ENCODE data around the gene XIRP1.

Gene XIRP1

DNA sequence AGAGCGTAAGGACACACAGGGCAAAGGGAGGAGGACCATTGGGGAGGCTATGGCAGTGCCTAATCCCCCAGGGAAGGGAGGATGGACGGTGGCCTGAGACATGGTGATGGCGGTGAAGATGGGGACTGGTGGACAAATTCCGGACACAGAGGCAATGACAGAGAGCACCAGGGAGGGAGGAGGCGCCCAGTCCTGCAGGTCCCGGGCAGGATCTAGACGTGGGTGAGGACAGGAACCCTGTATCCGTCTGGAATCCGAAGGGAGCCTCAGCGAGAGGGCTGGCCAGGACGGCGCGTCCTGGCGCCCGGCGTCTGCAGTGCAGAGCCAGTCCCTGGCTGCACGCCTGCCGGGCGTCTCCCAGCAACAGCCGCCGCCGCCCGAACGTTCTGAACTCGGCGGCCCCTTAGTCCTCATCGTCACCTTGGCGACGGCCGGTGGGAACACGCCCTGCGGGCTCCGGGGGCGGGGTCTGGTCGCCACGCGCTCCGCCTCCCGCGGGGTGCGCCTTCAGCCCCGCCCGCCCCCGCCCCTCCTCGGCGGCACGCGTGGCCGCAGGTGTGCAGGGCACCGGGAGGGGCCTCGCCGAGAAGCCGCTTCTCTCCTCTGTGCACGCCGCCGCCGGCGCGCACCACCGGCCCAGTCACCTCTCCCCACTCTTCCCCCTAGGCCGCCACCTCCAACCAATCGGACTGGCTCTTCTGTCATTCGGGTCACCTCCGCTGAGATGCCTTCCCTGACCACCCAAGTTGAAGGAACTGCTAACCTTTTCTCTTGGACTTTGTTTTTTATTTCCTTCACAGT lies 11.6 kb downstream of the XIRP1 start:
- peak overlapping the region; percentile 53 for H3K4me3 ChIP-seq (ENCODE audit: low read length)
- no peak for DNase-seq (ENCODE audit: low read depth)
- TF ChIP-seq, protein P1, sequence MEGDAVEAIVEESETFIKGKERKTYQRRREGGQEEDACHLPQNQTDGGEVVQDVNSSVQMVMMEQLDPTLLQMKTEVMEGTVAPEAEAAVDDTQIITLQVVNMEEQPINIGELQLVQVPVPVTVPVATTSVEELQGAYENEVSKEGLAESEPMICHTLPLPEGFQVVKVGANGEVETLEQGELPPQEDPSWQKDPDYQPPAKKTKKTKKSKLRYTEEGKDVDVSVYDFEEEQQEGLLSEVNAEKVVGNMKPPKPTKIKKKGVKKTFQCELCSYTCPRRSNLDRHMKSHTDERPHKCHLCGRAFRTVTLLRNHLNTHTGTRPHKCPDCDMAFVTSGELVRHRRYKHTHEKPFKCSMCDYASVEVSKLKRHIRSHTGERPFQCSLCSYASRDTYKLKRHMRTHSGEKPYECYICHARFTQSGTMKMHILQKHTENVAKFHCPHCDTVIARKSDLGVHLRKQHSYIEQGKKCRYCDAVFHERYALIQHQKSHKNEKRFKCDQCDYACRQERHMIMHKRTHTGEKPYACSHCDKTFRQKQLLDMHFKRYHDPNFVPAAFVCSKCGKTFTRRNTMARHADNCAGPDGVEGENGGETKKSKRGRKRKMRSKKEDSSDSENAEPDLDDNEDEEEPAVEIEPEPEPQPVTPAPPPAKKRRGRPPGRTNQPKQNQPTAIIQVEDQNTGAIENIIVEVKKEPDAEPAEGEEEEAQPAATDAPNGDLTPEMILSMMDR (conservative IDR thresholded peaks at IDR 0.05; ENCODE audit: low read depth, low read length): peak; percentile 39

DNA sequence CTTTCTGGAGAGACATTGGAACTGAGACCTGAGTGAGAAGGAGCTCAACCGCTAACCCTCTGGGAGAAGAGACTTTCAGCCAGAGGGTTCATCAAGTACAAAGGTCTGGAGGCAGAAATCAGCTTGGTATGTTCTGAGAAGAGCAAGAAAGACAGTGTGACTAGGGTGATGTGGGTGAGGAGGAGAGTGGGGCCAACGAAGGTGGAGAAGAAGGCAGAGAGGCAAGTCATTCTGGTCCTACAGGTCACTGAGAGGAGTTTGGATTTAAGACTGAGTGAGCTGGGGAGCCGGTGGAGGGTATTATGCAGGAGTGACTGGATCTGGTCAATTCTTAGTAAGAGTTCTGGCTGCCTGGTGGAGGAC lies 12.2 kb downstream of the XIRP1 start:
- no peak for DNase-seq (ENCODE audit: low read depth)
- peak overlapping the region; percentile 53 for H3K4me3 ChIP-seq (ENCODE audit: low read length)
- TF ChIP-seq, protein P1 (conservative IDR thresholded peaks at IDR 0.05; ENCODE audit: low read depth, low read length): no peak

DNA sequence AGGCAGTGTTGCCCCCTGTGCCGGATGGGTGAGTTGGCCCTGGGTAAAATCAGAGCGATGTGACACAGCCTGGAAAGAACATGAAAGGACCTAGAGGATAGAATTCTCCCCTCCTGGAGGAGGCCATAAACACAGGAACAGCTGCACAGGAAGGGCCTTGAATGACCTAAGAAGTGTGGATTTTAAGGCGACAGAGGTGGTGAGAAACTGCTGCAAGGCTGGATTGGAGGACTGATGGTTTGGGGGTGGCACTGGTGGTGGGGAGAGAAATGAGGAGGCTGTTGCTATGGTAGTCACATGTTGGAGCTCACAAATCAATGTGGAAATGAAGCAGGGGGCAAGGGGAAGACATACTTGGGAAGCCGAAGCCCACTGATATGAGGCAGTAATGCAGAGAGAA lies 13.8 kb downstream of the XIRP1 start:
- no peak for DNase-seq (ENCODE audit: low read depth)
- TF ChIP-seq, protein P1 (conservative IDR thresholded peaks at IDR 0.05; ENCODE audit: low read depth, low read length): no peak
- H3K4me3 ChIP-seq (ENCODE audit: low read length): peak overlapping the region; percentile 62

DNA sequence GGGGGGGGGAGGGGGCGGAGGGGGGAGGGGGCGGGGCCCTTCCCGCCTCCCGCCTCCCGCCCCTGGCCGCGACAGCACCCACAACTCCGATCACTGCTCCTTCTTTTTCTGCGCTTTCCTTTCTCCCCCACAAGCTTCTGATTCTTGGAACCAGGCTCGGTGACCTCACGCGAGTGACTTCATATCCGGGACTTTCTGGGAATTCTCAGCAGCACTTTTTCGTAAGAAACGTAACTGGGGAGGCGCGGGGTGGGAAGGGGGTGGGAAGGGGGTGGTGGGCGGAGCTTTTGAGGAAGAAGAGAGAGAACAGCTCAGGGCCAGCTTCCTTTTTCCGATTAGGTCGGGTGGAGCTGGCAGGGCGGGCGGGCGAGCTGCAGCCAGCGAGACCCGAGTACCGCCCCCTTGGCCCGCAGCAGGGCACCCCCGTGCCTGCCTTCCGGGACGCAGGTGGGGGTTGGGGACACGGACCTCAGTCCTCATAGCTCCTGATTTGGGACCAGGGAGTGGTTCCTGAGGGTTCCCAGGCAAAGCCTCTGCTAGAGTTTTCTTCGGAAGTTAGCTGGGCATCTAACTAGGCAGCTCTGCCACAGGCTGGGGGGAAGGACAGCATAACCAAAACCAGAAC lies 14.6 kb downstream of the XIRP1 start:
- TF ChIP-seq, protein P1 (conservative IDR thresholded peaks at IDR 0.05; ENCODE audit: low read depth, low read length): no peak
- peak overlapping the region; percentile 62 for H3K4me3 ChIP-seq (ENCODE audit: low read length)

DNA sequence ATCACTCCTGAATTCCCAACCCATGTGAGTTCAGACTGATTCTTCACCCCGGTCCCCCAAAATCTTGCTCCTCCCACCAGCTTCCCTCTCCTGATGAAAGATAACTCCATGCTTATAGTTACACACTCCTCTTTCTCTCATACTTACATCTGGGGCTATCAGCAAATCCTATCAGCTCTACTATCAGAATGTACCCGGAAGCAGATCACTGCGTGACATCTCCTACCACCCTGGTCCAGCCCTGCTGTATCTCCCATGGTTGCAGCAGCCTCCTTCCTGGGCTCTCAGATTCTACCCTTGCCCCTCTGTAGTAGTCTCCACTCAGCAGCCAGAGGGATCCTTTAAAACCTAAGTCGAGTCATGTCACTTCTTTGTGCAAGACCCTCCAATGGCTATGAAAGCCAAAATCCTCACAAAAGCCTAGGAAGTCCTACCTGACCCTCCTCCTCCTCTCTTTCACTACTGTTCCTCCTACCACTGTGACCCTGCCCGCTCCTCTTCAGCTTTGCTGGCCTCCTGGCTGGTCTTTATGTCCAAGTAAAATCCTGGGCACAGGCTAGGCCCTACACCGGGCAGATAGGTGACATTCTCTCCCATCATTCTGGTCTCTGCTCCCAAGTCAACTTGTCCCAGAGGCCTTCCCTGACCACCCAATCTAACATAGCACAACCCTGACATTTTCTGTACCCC lies 16.2 kb downstream of the XIRP1 start:
- H3K4me3 ChIP-seq (ENCODE audit: low read length): no peak overlapping the region
- TF ChIP-seq, protein P1 (conservative IDR thresholded peaks at IDR 0.05; ENCODE audit: low read depth, low read length): no peak
- DNase-seq (ENCODE audit: low read depth): no peak

More for the DNA sequence above, 14.6 kb downstream of the XIRP1 start:
- peak; percentile 87 for DNase-seq (ENCODE audit: low read depth)

DNA sequence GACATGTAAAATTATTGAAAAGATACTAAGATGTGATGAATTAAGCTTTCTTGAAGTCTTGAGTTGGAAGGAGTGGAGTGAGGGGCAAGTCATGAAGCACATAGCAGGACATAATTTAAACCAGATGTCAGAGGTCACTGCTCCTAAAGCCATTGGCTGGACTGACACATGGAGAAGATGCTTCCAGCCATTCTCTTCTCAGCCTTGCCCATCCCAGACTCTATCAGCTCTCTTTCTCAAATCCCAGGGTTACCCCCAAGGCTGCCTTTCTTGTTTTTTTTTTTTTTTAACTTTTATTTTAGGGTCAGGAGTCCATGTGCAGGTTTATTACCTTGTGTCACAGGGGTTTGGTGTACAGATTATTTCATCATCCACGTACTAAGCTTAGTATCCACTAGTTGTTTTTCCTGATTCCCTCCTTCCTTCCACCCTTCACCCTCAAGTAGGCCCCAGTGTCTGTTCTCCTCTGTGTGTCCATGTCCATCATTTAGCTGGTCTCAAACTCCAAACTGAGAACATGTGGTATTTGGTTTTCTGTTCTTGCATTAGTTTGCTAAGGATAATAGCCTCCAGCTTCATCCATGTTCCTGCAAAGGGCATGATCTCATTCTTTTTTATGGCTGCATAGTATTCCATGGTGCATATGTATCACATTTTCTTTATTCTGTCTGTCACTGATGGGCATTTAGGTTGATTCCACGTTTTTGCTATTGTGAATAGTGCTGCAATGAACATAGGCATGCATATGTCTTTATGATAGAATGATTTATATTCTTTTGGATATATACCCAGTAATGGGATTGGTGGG lies 18.9 kb downstream of the XIRP1 start:
- TF ChIP-seq, protein P1 (conservative IDR thresholded peaks at IDR 0.05; ENCODE audit: low read depth, low read length): no peak
- H3K4me3 ChIP-seq (ENCODE audit: low read length): no peak overlapping the region
- DNase-seq (ENCODE audit: low read depth): no peak

All from retinal pigment epithelial cell (primary cell).